ENCODE results near the gene CREB5. TPM values are rescaled to one million over a fixed set of nuclear protein-coding genes. Genes with fewer than 3 reads are reported as not detected.

CREB5 gene
- total RNA-seq, 3 donors from 2014 or later = 17.3 to 19.7 (median 18.0) TPM

GRCh38 chr7:28406192-28406591 lies 6.1 kb upstream of the CREB5 start:
- peak overlapping the region; percentile 71 to 85 for H3K27ac ChIP-seq
- H3K36me3 ChIP-seq = no peaks in the 10 kb centered on the region
- peaks cover 0 to 3% of the 10 kb centered on the region in 2 donors for H3K4me1 ChIP-seq
- intact Hi-C loops (cut with DNase I; ENCODE audit: low total_unique reads) = no loop called here
- no peak for DNase-seq (ENCODE audit: low spot score in 2 of 2)
- no peaks in the 10 kb centered on the region for H3K9me3 ChIP-seq
- H3K4me3 ChIP-seq = no peak overlapping the region
- peaks cover 0 to 17% of the 10 kb centered on the region in 2 donors for H3K27me3 ChIP-seq
- TF ChIP-seq CTCF (IDR thresholded peaks at IDR 0.05) = no peak
- TF ChIP-seq POLR2A (IDR thresholded peaks at IDR 0.05) = no peak
- no peak for TF ChIP-seq POLR2AphosphoS5 (IDR thresholded peaks at IDR 0.05)

GRCh38 chr7:28407651-28408050 lies 4.7 kb upstream of the CREB5 start:
- peaks cover 0 to 24% of the 10 kb centered on the region in 2 donors for H3K27me3 ChIP-seq
- TF ChIP-seq CTCF (IDR thresholded peaks at IDR 0.05) = no peak
- no peak for TF ChIP-seq POLR2AphosphoS5 (IDR thresholded peaks at IDR 0.05)
- no peak for TF ChIP-seq POLR2A (IDR thresholded peaks at IDR 0.05)
- intact Hi-C loops (cut with DNase I; ENCODE audit: low total_unique reads) = no loop called here
- peak overlapping the region; percentile 81 to 88 for H3K27ac ChIP-seq
- no peaks in the 10 kb centered on the region for H3K36me3 ChIP-seq
- H3K4me3 ChIP-seq = no peak overlapping the region
- H3K9me3 ChIP-seq = no peaks in the 10 kb centered on the region
- peaks cover 0 to 3% of the 10 kb centered on the region in 2 donors for H3K4me1 ChIP-seq
- no peak for DNase-seq (ENCODE audit: low spot score in 2 of 2)

GRCh38 chr7:28408105-28408959 lies 4.0 kb upstream of the CREB5 start:
- peak overlapping the region; percentile 81 to 88 for H3K27ac ChIP-seq
- no peaks in the 10 kb centered on the region for H3K36me3 ChIP-seq
- peaks cover 0 to 3% of the 10 kb centered on the region in 2 donors for H3K4me1 ChIP-seq
- H3K9me3 ChIP-seq = no peaks in the 10 kb centered on the region
- peak overlapping the region; percentile 60 to 81 (median 77) for H3K4me3 ChIP-seq
- no peak for DNase-seq (ENCODE audit: low spot score in 2 of 2)
- intact Hi-C loops (cut with DNase I; ENCODE audit: low total_unique reads) = no loop called here
- H3K27me3 ChIP-seq = peaks cover 0 to 24% of the 10 kb centered on the region in 2 donors
- TF ChIP-seq CTCF (IDR thresholded peaks at IDR 0.05) (no peak), POLR2A (IDR thresholded peaks at IDR 0.05) (no peak), POLR2AphosphoS5 (IDR thresholded peaks at IDR 0.05) (no peak)

- H3K36me3 ChIP-seq = no peaks in the 10 kb centered on the region
- no peaks in the 10 kb centered on the region for H3K9me3 ChIP-seq
- peak; percentile 85 to 96 for DNase-seq (ENCODE audit: low spot score in 2 of 2)
- peaks cover 0 to 24% of the 10 kb centered on the region in 2 donors for H3K27me3 ChIP-seq
- peak; percentile 52 for TF ChIP-seq POLR2A (IDR thresholded peaks at IDR 0.05)
- TF ChIP-seq CTCF (IDR thresholded peaks at IDR 0.05) = no peak
- TF ChIP-seq POLR2AphosphoS5 (IDR thresholded peaks at IDR 0.05) = peak in 2 of 3 donors; percentile 63 to 86
- peak overlapping the region; percentile 60 to 81 (median 77) for H3K4me3 ChIP-seq
- intact Hi-C loops (cut with DNase I; ENCODE audit: low total_unique reads) = no loop called here
- peaks cover 0 to 3% of the 10 kb centered on the region in 2 donors for H3K4me1 ChIP-seq
- peak overlapping the region; percentile 81 to 88 for H3K27ac ChIP-seq
These were observed 3.2 kb upstream of the CREB5 start for GRCh38 chr7:28408960-28409715.

All from breast epithelium (tissue), 4 donors.